Activated CD8-positive, alpha-beta T cell treated with anti-CD3 and anti-CD28 coated beads, Interleukin-2, amount 10 ng/mL, durations not matched to agents 7 days and 5 days (primary cell): Measurements from ENCODE around the gene SNCAIP. TPM values are rescaled to one million over a fixed set of nuclear protein-coding genes. Genes with fewer than 3 reads are reported as not detected.

ENCODE experiments used
- ATAC-seq: fragments of 150-1000 bp; cut with Tn5 transposase; one replicate; pipeline ENCODE4 v1.10.0; 2021; ENCODE audit warnings: moderate library complexity
- CTCF ChIA-PET: fragments of 350-600 bp; sonication (Branson Sonifier 250); formaldehyde crosslinking; loops from one replicate; lab custom pipeline; 2021; ENCODE audit warnings: antibody characterized with exemption; lab: Charles Lee
- POLR2A ChIA-PET: fragments of 350-600 bp; sonication (Branson Sonifier 250); formaldehyde crosslinking; loops from one replicate; lab custom pipeline; 2021; ENCODE audit warnings: antibody characterized with exemption; lab: Charles Lee
- DNase-seq: peaks from one replicate; pipeline ENCODE4 v3.0.0-alpha.2; 2020
- H3K27ac Mint-ChIP-seq: one replicate; pipeline ENCODE4 v1.8.0; 2021; ENCODE audit warnings: mild to moderate bottlenecking, mixed read lengths
- H3K27me3 Mint-ChIP-seq: one replicate; pipeline ENCODE4 v1.8.0; 2021; ENCODE audit warnings: low read depth, mixed read lengths
- H3K36me3 Mint-ChIP-seq: one replicate; pipeline ENCODE4 v1.8.0; 2021; ENCODE audit warnings: low read depth, mixed read lengths
- H3K4me1 Mint-ChIP-seq: one replicate; pipeline ENCODE4 v1.8.0; 2021; ENCODE audit warnings: low read depth, mixed read lengths
- H3K4me3 Mint-ChIP-seq: one replicate; pipeline ENCODE4 v1.8.0; 2021; ENCODE audit warnings: mild to moderate bottlenecking, mixed read lengths
- H3K9me3 Mint-ChIP-seq: one replicate; pipeline ENCODE4 v1.8.0; 2022; ENCODE audit warnings: mixed read lengths; ENCODE audit not compliant: insufficient read depth
- total RNA-seq, 2 experiments: library from RNA; stranded (reverse); gene quantifications; one replicate each; pipeline ENCODE4 v1.2.3, GENCODE V29; 2021

The SNCAIP gene
- total RNA-seq, 2 experiments from 2014 or later: not detected

- Mint-ChIP-seq H3K27ac (no peak overlapping the region), H3K4me3 (no peak overlapping the region), H3K9me3 (no peaks in the 10 kb centered on the region), H3K36me3 (no peaks in the 10 kb centered on the region), H3K4me1 (no peaks in the 10 kb centered on the region), H3K27me3 (no peaks in the 10 kb centered on the region)
- ChIA-PET POLR2A (no interaction called here), CTCF (no interaction called here)
- ATAC-seq (no peak), DNase-seq (no peak)
Observed at GRCh38 chr5:122445070-122445469, 133.0 kb downstream of the SNCAIP start.

GRCh38 chr5:122447072-122447471 is 135.0 kb downstream of the SNCAIP start:
- ATAC-seq: no peak
- ChIA-PET POLR2A (no interaction called here), CTCF (no interaction called here)
- H3K4me1 Mint-ChIP-seq: no peaks in the 10 kb centered on the region
- no peak for DNase-seq
- H3K4me3 Mint-ChIP-seq: no peak overlapping the region
- H3K9me3 Mint-ChIP-seq: no peaks in the 10 kb centered on the region
- H3K27me3 Mint-ChIP-seq: no peaks in the 10 kb centered on the region
- no peaks in the 10 kb centered on the region for H3K36me3 Mint-ChIP-seq
- no peak overlapping the region for H3K27ac Mint-ChIP-seq

- DNase-seq: no peak
- POLR2A ChIA-PET: no interaction called here
Observed at GRCh38 chr5:122447879-122448278, 135.8 kb downstream of the SNCAIP start.

DNA sequence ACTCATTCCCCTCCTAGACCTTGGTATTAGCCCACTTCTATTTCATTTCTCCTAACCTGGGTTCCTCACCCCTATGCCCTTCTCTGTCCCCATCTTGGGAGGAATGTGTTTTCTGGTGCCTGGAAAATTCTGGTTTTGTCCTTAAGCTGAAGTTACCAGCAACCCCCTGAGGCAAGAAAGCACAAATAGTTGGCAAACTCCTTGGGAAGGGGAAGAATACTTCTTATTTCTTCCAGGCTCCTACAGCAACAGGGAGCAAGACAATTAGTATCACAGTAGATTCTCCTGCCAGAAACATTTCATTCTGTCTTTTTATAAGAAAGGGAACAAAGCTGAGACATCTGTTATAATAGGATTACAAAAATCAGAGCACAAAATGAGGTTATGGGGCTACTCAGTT is 142.5 kb downstream of the SNCAIP start:
- CTCF ChIA-PET: no interaction called here
- no peaks in the 10 kb centered on the region for H3K27me3 Mint-ChIP-seq
- no peak for DNase-seq

More at GRCh38 chr5:122447879-122448278, 135.8 kb downstream of the SNCAIP start:
- CTCF ChIA-PET: no interaction called here
- no peak overlapping the region for H3K27ac Mint-ChIP-seq
- no peak for ATAC-seq
- H3K4me3 Mint-ChIP-seq: no peak overlapping the region
- H3K27me3 Mint-ChIP-seq: no peaks in the 10 kb centered on the region
- no peaks in the 10 kb centered on the region for H3K4me1 Mint-ChIP-seq
- H3K9me3 Mint-ChIP-seq: no peaks in the 10 kb centered on the region
- H3K36me3 Mint-ChIP-seq: no peaks in the 10 kb centered on the region

DNA sequence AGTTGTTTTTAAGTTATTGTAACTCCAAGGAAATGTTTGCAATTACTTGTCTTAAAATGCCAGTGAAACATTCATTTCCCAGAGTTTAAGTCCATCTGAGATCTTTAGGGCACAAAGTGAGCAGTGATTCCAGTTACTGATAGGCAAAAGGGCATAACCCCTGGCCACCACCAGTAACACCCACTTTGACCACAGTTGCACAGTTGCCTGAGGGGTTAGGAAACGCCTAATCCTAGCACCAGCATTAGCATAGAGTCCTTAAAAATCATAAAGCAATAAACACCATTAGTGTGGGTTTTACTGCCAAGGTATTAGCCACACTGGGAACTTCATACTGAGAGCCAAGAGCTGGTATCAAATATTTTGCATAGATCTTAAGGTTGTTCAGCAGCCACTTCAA is 143.9 kb downstream of the SNCAIP start:
- Mint-ChIP-seq H3K27ac (no peak overlapping the region), H3K36me3 (no peaks in the 10 kb centered on the region), H3K4me1 (no peaks in the 10 kb centered on the region), H3K27me3 (no peaks in the 10 kb centered on the region), H3K9me3 (no peaks in the 10 kb centered on the region), H3K4me3 (no peak overlapping the region)
- ATAC-seq (no peak), DNase-seq (no peak)
- ChIA-PET CTCF (no interaction called here), POLR2A (no interaction called here)

More for the DNA sequence above, 142.5 kb downstream of the SNCAIP start:
- H3K9me3 Mint-ChIP-seq: no peaks in the 10 kb centered on the region
- POLR2A ChIA-PET: no interaction called here
- no peak overlapping the region for H3K27ac Mint-ChIP-seq
- no peak overlapping the region for H3K4me3 Mint-ChIP-seq
- no peaks in the 10 kb centered on the region for H3K36me3 Mint-ChIP-seq
- no peaks in the 10 kb centered on the region for H3K4me1 Mint-ChIP-seq
- ATAC-seq: no peak

DNA sequence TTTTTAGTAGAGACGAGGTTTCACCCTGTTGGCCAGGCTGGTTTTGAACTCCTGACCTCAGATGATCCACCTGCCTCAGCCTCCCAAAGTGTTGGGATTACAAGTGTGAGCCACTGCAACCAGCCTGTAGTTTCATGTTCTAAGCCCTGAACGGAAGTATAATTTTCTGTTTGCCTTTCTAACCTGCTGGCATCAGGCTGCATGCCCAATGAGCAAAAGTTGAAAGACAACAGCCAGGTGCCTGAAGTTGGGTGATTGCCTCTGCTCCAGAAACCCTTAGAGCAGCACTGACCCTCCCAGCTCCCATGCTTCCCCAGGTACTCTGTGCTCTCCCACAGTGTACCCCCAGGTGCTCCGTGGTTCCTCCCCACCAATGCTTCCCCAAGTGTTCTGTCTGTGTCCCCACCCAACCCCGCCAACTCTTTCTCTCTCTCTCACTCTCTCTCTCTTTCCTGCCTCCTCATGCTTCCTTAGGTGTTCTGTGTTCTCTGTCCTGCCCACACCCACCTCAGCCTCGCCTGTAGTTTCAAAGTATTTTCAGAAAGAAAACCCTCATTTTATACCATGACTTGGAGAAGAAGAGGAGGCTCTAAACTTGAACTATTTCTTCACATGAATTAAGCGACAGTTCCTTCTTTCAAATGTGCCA is 145.3 kb downstream of the SNCAIP start:
- H3K36me3 Mint-ChIP-seq: no peaks in the 10 kb centered on the region
- DNase-seq (no peak), ATAC-seq (no peak)
- H3K27me3 Mint-ChIP-seq: no peaks in the 10 kb centered on the region
- no peaks in the 10 kb centered on the region for H3K9me3 Mint-ChIP-seq
- no peaks in the 10 kb centered on the region for H3K4me1 Mint-ChIP-seq
- ChIA-PET POLR2A (no interaction called here), CTCF (no interaction called here)
- H3K4me3 Mint-ChIP-seq: no peak overlapping the region
- H3K27ac Mint-ChIP-seq: no peak overlapping the region

DNA sequence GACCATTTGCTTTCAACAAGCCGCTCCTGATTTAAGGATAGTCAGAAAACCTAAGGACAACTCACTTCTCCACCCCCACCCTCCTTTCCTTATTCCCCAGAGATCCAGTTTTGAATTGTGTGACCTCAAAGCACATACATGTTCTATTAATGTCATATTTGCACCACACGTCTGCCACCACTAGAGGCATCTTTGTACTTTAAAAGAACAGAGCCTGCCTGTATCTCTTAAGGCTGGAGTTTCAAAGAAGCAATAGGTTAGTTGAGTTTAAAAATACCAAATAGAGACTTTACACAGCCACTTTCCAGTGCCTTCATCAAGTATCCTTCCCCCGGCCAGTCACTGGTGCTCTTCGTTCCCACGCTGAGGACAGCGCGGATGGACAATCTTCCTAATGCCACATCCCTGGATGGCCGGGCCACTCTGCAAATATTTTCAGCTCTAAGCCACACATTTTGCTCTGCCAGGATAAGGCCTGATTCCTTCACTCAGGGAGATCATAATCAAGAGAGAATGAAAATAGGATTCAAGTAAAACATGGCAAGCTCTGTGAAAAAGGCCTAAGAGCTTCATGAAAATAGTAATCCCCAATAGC is 146.3 kb downstream of the SNCAIP start:
- DNase-seq: no peak
- POLR2A ChIA-PET: no interaction called here
- Mint-ChIP-seq H3K27ac (no peak overlapping the region), H3K36me3 (no peaks in the 10 kb centered on the region), H3K4me3 (no peak overlapping the region), H3K9me3 (no peaks in the 10 kb centered on the region), H3K4me1 (no peaks in the 10 kb centered on the region), H3K27me3 (no peaks in the 10 kb centered on the region)
- CTCF ChIA-PET: no interaction called here
- ATAC-seq: no peak

GRCh38 chr5:122462486-122462885 is 150.4 kb downstream of the SNCAIP start:
- ChIA-PET CTCF (no interaction called here), POLR2A (no interaction called here)
- Mint-ChIP-seq H3K27ac (no peak overlapping the region), H3K4me1 (no peaks in the 10 kb centered on the region), H3K4me3 (no peak overlapping the region), H3K9me3 (no peaks in the 10 kb centered on the region), H3K27me3 (no peaks in the 10 kb centered on the region), H3K36me3 (no peaks in the 10 kb centered on the region)
- ATAC-seq: no peak
- DNase-seq: no peak

GRCh38 chr5:122463221-122463620 is 151.2 kb downstream of the SNCAIP start:
- ChIA-PET CTCF (no interaction called here), POLR2A (no interaction called here)
- H3K27ac Mint-ChIP-seq: no peak overlapping the region
- no peaks in the 10 kb centered on the region for H3K27me3 Mint-ChIP-seq
- H3K4me1 Mint-ChIP-seq: no peaks in the 10 kb centered on the region
- H3K9me3 Mint-ChIP-seq: no peaks in the 10 kb centered on the region
- DNase-seq (no peak), ATAC-seq (no peak)
- H3K36me3 Mint-ChIP-seq: no peaks in the 10 kb centered on the region
- no peak overlapping the region for H3K4me3 Mint-ChIP-seq

DNA sequence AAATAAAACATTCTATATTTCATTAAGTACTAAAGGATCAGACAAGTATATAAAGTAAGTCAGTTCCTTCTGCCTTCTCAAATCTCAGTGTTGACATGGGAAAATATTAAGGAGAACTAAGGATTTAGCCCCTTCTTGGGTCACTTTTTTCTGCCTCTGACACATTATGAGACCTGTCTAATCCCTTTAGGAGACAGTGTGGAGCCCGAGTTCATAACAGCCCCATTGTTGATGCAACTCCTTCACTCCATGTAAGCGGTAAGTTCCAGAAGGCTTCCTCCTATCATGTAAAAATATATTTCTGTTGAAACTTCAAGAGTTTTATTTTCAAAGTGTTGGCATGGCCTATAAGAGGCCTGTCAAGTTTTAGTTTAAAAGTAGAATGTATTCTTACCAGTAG is 152.2 kb downstream of the SNCAIP start:
- Mint-ChIP-seq H3K27me3 (no peaks in the 10 kb centered on the region), H3K27ac (no peak overlapping the region), H3K4me3 (no peak overlapping the region), H3K36me3 (no peaks in the 10 kb centered on the region), H3K9me3 (no peaks in the 10 kb centered on the region), H3K4me1 (no peaks in the 10 kb centered on the region)
- CTCF ChIA-PET: no interaction called here
- DNase-seq (no peak), ATAC-seq (no peak)
- POLR2A ChIA-PET: no interaction called here

DNA sequence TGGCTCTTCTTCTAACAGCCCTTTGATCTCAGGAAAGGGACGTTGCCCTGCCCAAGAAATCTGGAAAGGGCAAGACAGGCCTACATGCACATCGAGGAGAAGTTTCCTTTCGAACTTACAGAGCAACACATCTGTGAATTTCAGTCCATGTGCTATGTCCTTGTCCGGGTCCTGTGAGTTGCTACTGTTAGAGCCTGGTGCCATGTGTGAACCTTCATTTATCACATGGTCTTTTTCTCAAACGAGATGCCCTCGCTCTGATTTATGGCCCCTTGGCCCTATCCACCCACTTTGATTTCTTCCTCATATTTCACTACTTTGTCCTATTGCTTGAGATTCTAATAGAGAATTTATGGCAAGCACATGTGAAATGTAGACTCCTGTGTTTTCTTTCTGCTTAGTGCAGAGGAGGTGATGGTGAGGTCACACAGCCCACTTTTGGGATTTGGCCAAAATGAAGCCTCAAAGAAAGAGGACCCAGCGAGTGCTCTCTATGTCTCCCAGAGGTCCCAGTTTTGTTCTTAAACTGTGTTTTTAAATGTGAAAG is 153.1 kb downstream of the SNCAIP start:
- ATAC-seq (no peak), DNase-seq (no peak)
- ChIA-PET CTCF (no interaction called here), POLR2A (no interaction called here)
- H3K4me1 Mint-ChIP-seq: no peaks in the 10 kb centered on the region
- no peaks in the 10 kb centered on the region for H3K36me3 Mint-ChIP-seq
- no peaks in the 10 kb centered on the region for H3K9me3 Mint-ChIP-seq
- H3K27me3 Mint-ChIP-seq: no peaks in the 10 kb centered on the region
- no peak overlapping the region for H3K27ac Mint-ChIP-seq
- no peak overlapping the region for H3K4me3 Mint-ChIP-seq

GRCh38 chr5:122465994-122466393 is 154.0 kb downstream of the SNCAIP start:
- no peak for ATAC-seq
- Mint-ChIP-seq H3K4me1 (no peaks in the 10 kb centered on the region), H3K4me3 (no peak overlapping the region), H3K27me3 (no peaks in the 10 kb centered on the region), H3K9me3 (no peaks in the 10 kb centered on the region), H3K36me3 (no peaks in the 10 kb centered on the region), H3K27ac (no peak overlapping the region)
- CTCF ChIA-PET: no interaction called here
- POLR2A ChIA-PET: no interaction called here
- no peak for DNase-seq
